GM15510 (cell line): ENCODE measurements around the gene LRWD1.

Experiments
- POLR2A ChIP-seq: IDR thresholded peaks from 3 replicates; pipeline ENCODE4 v1.6.1; 2011; ENCODE audit warnings: borderline replicate concordance; ENCODE audit not compliant: insufficient read length; ENCODE audit errors: extremely low read depth

The LRWD1 gene

GRCh38 chr7:102453319-102453718, 11.5 kb upstream of the LRWD1 start:
- no peak for TF ChIP-seq POLR2A

DNA sequence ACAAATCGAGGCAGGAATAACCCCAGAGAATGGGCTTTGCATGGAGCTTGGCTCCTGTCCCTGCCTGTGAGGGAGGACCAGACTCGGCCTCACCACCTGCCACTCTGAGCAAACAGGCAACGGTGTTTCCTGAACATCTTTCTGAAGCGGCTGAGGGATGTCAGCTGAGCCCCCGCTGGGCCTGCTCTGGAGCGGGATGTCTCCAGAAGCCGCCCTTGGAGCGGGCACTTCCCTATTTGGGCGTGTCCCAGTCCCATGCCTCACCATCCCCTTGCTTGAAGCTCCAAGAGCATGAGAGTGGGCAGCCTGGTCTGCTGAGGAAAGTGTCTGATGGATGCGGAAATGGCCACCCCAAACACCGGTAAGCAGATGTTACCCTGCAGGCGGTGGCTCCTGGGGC, 10.3 kb upstream of the LRWD1 start:
- TF ChIP-seq POLR2A = no peak

GRCh38 chr7:102455596-102455995, 9.2 kb upstream of the LRWD1 start:
- no peak for TF ChIP-seq POLR2A

DNA sequence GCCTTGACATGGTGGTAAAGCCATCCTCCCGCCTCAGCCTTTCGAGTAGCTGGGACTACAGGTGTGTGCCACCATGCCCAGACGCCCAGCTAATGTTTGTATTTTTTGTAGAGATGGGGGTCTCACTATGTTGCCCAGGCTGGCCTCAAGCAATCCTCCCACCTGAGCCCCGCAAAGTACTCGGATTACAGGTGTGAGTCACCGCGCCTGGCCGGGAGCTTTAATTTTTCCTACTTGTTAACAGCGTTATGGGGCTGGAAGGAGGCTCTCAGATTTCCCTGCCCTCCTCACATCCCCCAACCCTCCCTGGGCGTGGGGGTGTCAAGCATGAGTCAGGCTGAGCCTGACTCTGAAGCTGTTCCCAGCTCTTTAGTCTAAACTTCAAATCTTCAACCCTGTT, 8.5 kb upstream of the LRWD1 start:
- no peak for TF ChIP-seq POLR2A

- TF ChIP-seq POLR2A = no peak
Observed at GRCh38 chr7:102457352-102457924, 7.3 kb upstream of the LRWD1 start.

- no peak for TF ChIP-seq POLR2A
Observed at GRCh38 chr7:102459221-102459844, 5.5 kb upstream of the LRWD1 start.

GRCh38 chr7:102460467-102460866, 4.3 kb upstream of the LRWD1 start:
- TF ChIP-seq POLR2A = no peak

DNA sequence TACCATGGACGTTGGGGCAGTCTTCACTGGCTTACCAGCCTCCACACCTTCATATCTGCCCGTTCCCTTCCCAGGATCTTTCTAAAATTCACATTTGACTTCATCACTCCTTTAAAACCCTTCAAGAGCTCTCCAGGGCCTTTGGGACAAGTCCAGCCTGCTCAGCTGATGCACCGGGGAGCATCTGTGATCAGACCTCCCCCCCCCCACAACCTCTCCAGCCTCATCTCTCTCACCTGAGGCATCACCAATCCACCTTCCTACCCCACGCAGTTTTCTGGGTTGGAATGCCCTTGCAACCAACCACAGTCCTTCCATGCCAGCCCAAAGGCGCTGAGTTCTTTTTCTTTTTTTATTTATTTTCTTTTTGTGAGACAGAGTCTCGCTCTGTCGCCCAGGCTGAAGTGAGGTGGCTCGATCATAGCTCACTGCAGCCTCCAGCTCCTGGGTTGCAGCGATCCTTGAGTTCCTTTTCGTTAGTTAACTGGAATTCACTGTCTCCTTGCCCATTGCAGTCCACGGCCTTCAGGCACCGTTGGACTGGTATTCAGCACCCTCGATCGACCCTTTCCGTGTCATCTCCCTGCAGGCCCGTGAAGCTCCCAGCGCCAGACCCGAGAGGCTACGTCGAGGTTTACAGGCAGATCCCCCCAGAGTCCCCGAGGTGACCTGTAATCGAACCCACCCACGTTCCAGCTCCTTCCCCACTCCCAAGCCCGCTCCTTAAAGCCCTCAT, 775 bp upstream of the LRWD1 start:
- TF ChIP-seq POLR2A = no peak

- TF ChIP-seq POLR2A = no peak
Observed at GRCh38 chr7:102466097-102466496, 1.3 kb downstream of the LRWD1 start.

DNA sequence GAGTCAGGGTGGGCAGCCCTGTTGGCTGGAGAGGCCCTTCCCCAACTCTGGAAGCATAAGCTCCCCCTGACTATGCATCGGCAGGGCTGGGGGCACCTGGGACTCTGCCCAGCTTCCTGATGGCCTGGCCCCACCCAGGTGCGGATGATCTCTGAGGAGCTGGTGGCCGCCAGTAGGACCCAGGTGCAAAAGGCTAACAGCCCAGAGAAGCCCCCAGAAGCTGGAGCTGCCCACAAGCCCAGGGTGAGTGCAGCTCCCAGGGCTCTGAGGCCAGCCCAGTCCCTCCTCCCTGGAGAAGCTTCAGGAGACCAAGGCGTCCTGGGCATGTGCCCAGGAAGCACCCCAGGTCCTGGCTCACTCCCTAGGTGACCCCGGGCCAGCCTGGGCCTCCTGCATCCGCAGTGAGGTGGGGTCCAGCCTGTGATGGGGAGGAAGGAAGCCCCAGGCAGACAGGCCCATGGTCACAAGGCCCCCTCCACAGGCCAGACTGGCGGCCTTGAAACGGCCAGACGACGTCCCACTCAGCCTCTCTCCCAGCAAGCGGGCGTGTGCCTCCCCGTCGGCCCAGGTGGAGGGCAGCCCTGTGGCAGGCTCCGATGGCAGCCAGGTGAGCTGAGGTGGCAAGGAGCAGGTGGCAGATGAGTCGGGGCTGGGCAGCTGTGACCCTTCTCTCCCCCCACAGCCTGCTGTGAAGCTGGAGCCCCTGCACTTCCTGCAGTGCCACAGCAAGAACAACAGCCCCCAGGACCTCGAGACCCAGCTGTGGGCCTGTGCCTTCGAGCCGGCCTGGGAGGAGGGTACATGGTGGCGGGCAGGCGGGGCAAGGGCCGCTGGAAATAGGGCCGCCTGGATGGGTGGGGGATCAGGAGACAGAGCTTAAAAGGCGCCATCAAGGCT, 3.0 kb downstream of the LRWD1 start:
- no peak for TF ChIP-seq POLR2A

- no peak for TF ChIP-seq POLR2A
Observed at GRCh38 chr7:102468478-102469350, 3.9 kb downstream of the LRWD1 start.

DNA sequence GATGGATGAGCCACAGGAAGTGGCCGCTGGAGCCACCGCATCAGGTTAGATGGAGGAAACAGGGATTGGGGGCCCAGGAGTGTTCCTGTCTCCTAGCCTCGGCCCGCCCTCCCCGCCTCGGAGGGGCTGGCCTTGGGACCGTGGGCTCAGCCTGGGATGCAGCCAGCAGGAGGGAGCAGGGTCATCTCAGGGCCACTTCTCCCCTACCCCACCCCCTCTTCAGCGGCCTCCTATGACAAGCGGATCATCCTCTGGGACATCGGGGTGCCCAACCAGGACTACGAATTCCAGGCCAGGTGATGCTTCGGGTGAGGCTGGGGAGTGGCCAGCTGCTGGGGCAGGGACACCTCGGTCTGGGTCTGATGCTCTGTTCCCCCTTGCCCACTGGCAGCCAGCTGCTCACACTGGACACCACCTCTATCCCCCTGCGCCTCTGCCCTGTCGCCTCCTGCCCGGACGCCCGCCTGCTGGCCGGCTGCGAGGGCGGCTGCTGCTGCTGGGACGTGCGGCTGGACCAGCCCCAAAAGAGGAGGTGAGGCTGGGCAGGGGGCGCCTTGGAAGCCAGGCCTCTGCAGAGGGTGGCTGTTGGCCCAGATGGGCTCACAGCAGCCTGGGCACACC, 4.7 kb downstream of the LRWD1 start:
- no peak for TF ChIP-seq POLR2A

- no peak for TF ChIP-seq POLR2A
Observed at GRCh38 chr7:102469972-102470825, 5.4 kb downstream of the LRWD1 start.
